ENCODE measurements around the gene KMT2E. TPM values are rescaled to one million over a fixed set of nuclear protein-coding genes. Genes with fewer than 3 reads are reported as not detected.
A peak's percentile ranks its signal among the peaks of the same experiment; 100 is the strongest.

Gene KMT2E
- total and polyA plus RNA-seq, 7 donors = 6.2 to 40.9 (median 24.0) TPM

- Histone ChIP-seq H3K4me1 (peaks cover 66% of the 10 kb centered on the region), H3K9me3 (no peaks in the 10 kb centered on the region), H3K4me3 (peak overlapping the region; percentile 92), H3K27me3 (ENCODE audit: insufficient read depth in 3 of 3, low read length in 2 of 3) (no peaks in the 10 kb centered on the region), H3K27ac (peak overlapping the region; percentile 100), H3K36me3 (ENCODE audit: insufficient read depth in 1 of 2, low read depth in 1 of 2) (no peaks in the 10 kb centered on the region)
- TF ChIP-seq CTCF (IDR thresholded peaks at IDR 0.05) = no peak
- WGBS, 3 donors = 2 to 6% (median 2%) methylated on average over 4 of the region's 4 CpGs
- DNase-seq (no peak), ATAC-seq (no peak)
- intact Hi-C loops (cut with DNase I) = loop anchor here (5.0 to 10.0 kb wide), 3 partner anchors 39 to 1097 kb away; partner anchors contain the start of gene SYPL1 (in 1 of the 2)
These were observed 3.8 kb downstream of the KMT2E start for GRCh38 chr7:105017657-105018365.

- Histone ChIP-seq H3K27me3 (ENCODE audit: insufficient read depth in 3 of 3, low read length in 2 of 3) (no peaks in the 10 kb centered on the region), H3K9me3 (no peaks in the 10 kb centered on the region), H3K4me3 (peak overlapping the region; percentile 92), H3K36me3 (ENCODE audit: insufficient read depth in 1 of 2, low read depth in 1 of 2) (no peaks in the 10 kb centered on the region), H3K27ac (peak overlapping the region; percentile 37), H3K4me1 (peaks cover 78% of the 10 kb centered on the region)
- TF ChIP-seq CTCF (IDR thresholded peaks at IDR 0.05) = no peak
- intact Hi-C loops (cut with DNase I) = loop anchor here (5.0 to 10.0 kb wide), 3 partner anchors 38 to 1096 kb away; partner anchors contain the start of gene SYPL1 (in 1 of the 2)
- no peak for ATAC-seq
- WGBS, 3 donors = 22 to 31% (median 22%) methylated on average over 3 of the region's 3 CpGs
- no peak for DNase-seq
These were observed 5.3 kb downstream of the KMT2E start for GRCh38 chr7:105019269-105019668.

- no peak for TF ChIP-seq CTCF (IDR thresholded peaks at IDR 0.05)
- peak overlapping the region; percentile 43 for H3K27ac ChIP-seq
- DNase-seq = no peak
- 26 to 41% (median 26%) methylated on average over 3 of the region's 3 CpGs for WGBS, 3 donors
- H3K9me3 ChIP-seq = no peaks in the 10 kb centered on the region
- peak in 2 of 4 donors; percentile 10 to 16 for ATAC-seq
- intact Hi-C loops (cut with DNase I) = no loop called here
- H3K36me3 ChIP-seq (ENCODE audit: insufficient read depth in 1 of 2, low read depth in 1 of 2) = no peaks in the 10 kb centered on the region
- H3K4me1 ChIP-seq = peaks cover 92% of the 10 kb centered on the region
- H3K27me3 ChIP-seq (ENCODE audit: insufficient read depth in 3 of 3, low read length in 2 of 3) = no peaks in the 10 kb centered on the region
- H3K4me3 ChIP-seq = no peak overlapping the region
These were observed 6.9 kb downstream of the KMT2E start for GRCh38 chr7:105020926-105021325.

GRCh38 chr7:105021352-105021751, 7.3 kb downstream of the KMT2E start:
- no peaks in the 10 kb centered on the region for H3K36me3 ChIP-seq (ENCODE audit: insufficient read depth in 1 of 2, low read depth in 1 of 2)
- ATAC-seq = peak in 2 of 4 donors; percentile 7 to 23
- no peak for TF ChIP-seq CTCF (IDR thresholded peaks at IDR 0.05)
- H3K27ac ChIP-seq = peak overlapping the region; percentile 43
- 37 to 56% (median 47%) methylated on average over 3 of the region's 3 CpGs for WGBS, 3 donors
- DNase-seq = no peak
- intact Hi-C loops (cut with DNase I) = no loop called here
- H3K4me3 ChIP-seq = no peak overlapping the region
- no peaks in the 10 kb centered on the region for H3K27me3 ChIP-seq (ENCODE audit: insufficient read depth in 3 of 3, low read length in 2 of 3)
- peaks cover 94% of the 10 kb centered on the region for H3K4me1 ChIP-seq
- H3K9me3 ChIP-seq = no peaks in the 10 kb centered on the region
